GM21515 (cell line): ENCODE results near the gene CABYR.
A peak's percentile ranks its signal among the peaks of the same experiment; 100 is the strongest.

Experiments
- ATAC-seq: cut with Tn5 transposase; IDR thresholded peaks from one replicate; pipeline ENCODE4 v1.9.1; 2021; ENCODE audit not compliant: unreplicated experiment

The CABYR gene

GRCh38 chr18:24189007-24189528 is 50.2 kb downstream of the CABYR start:
- peak; percentile 80 for ATAC-seq

GRCh38 chr18:24189664-24190346 is 50.9 kb downstream of the CABYR start:
- ATAC-seq: no peak

- no peak for ATAC-seq
Observed at GRCh38 chr18:24190590-24190989, 51.7 kb downstream of the CABYR start.

GRCh38 chr18:24195296-24196053 is 56.6 kb downstream of the CABYR start:
- ATAC-seq: no peak

GRCh38 chr18:24196764-24197163 is 57.9 kb downstream of the CABYR start:
- ATAC-seq: no peak

- ATAC-seq: no peak
Observed at GRCh38 chr18:24197412-24197811, 58.5 kb downstream of the CABYR start.

GRCh38 chr18:24198461-24198860 is 59.6 kb downstream of the CABYR start:
- ATAC-seq: no peak

GRCh38 chr18:24199372-24199962 is 60.6 kb downstream of the CABYR start:
- ATAC-seq: no peak

- no peak for ATAC-seq
Observed at GRCh38 chr18:24200494-24201290, 61.8 kb downstream of the CABYR start.

- no peak for ATAC-seq
Observed at GRCh38 chr18:24201699-24202687, 63.1 kb downstream of the CABYR start.

GRCh38 chr18:24204904-24205303 is 66.0 kb downstream of the CABYR start:
- no peak for ATAC-seq

GRCh38 chr18:24208270-24209035 is 69.6 kb downstream of the CABYR start:
- no peak for ATAC-seq

- no peak for ATAC-seq
Observed at GRCh38 chr18:24209558-24209957, 70.7 kb downstream of the CABYR start.
